GM10847 (cell line): Measurements from ENCODE around the gene CLPTM1L.

ENCODE experiments used
- POLR2A ChIP-seq: IDR thresholded peaks from 2 replicates; pipeline ENCODE4 v1.6.1; 2011; ENCODE audit not compliant: insufficient read length; ENCODE audit errors: extremely low read depth

The CLPTM1L gene

GRCh38 chr5:1374030-1374678 lies 29.3 kb upstream of the CLPTM1L start:
- TF ChIP-seq POLR2A: no peak

DNA sequence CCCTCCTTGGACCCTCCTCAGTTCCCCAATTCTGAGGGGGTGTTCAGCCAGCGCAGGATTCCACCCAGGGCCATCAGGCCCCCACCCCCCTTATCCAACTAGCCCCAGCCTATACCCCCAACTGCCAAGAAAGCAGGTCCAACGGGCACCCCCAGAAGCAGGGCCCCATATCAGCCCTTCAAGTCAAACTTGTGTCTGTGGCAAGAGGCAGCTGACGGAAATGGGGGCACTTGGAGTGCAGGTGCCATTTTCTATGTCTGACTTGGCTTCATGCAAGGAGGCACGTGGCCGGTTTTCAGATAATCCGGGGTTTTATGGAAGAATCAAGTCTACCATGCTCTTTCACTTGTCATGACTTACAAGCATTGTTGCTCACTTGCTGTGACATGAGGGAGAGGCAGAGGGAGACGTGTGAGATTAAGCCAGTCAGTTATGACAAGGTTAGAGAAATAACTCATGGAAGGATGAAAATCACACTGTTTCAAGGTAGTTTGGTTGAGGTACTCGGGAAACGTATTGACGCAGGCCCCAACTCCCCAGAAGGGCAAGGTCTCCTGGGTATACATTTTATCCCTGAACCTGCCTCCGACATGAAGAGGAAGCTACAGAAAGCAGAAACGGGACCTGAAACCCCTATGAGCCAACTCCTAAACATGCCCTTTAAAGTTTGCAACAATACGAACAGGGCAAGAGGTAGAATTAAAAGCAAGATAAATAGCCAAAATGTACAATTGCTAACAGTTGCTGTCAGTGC lies 26.5 kb upstream of the CLPTM1L start:
- no peak for TF ChIP-seq POLR2A

- TF ChIP-seq POLR2A: no peak
Observed at GRCh38 chr5:1370006-1370405, 25.1 kb upstream of the CLPTM1L start.

- TF ChIP-seq POLR2A: no peak
Observed at GRCh38 chr5:1368756-1369155, 23.9 kb upstream of the CLPTM1L start.

DNA sequence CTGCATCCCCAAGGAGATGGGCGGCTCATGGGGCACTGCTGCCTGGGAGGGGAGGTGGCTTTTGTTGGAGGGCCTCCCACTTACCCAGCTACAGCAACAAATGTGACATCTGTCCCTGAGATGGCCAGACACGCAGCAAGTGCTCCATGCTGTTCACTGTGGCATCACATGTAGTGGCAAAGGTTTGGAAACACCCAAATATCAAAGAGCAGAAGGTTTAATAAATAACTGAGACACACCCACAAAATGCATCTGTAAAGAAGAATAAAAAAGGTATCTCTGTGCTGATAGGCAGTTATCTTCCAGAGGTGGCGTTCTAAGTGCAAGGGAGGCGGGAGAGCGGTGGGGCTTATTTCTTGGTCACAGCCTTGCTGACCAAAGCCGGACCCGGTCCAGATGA lies 23.3 kb upstream of the CLPTM1L start:
- no peak for TF ChIP-seq POLR2A

GRCh38 chr5:1367149-1367548 lies 22.2 kb upstream of the CLPTM1L start:
- no peak for TF ChIP-seq POLR2A

DNA sequence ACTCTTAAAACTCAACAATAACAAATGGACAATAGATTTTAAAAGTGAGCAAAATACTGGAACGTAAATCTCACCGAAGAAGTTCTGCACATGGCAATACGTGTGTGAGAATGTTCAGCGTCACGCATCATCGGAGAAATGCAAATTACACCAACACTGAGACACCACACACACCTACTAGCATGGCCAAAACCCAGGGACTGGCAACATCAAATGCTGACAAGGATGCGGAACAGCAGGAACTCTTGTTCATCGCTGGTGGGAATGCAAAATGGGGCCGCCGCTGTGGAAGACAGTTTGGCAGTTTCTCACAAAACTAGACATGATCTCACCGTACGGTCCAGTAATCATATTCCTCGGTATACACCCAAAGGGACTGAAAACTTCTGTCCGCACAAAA lies 21.6 kb upstream of the CLPTM1L start:
- TF ChIP-seq POLR2A: no peak

- TF ChIP-seq POLR2A: no peak
Observed at GRCh38 chr5:1364211-1364610, 19.3 kb upstream of the CLPTM1L start.

DNA sequence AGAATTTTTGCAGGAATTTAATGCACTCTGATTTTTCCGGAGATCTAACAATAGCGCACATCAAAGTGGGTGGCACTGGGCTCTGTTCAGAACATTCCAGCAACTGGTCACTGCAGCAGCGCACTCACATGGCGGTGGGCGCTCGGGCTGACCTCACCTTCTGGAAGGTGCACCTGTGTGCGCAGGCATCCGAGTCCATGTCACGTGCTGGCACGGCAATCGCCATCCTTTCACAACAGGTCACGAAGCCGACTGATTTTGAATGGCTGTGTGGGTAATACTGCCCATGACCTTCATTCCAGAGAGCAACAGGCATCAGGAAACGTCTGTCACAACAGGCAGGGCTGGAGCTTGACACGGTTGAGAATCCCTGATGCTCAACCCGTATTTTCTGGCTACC lies 18.7 kb upstream of the CLPTM1L start:
- TF ChIP-seq POLR2A: no peak

DNA sequence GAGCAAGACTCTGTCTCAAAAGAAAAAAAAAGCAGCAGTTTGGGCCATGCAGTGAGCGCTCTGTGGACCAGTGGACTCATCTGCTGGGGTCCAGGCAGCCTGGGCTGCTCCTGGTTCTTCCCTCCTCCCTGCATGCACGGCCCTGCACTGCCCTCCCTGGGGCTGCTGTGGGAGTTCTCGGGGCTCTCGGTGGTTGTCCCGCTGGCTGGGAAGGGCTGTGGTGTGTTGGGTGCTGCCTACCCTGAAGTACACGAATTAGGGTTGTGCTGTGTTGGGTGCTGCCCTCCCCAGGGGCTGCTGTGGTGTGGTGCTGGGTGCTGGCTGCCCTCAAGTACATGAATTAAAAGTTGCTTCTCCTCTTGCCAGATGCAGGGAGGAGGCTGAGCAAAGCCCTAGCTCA lies 18.3 kb upstream of the CLPTM1L start:
- TF ChIP-seq POLR2A: no peak

GRCh38 chr5:1362242-1363015 lies 17.5 kb upstream of the CLPTM1L start:
- TF ChIP-seq POLR2A: no peak

GRCh38 chr5:1360861-1361260 lies 16.0 kb upstream of the CLPTM1L start:
- no peak for TF ChIP-seq POLR2A

- TF ChIP-seq POLR2A: no peak
Observed at GRCh38 chr5:1359713-1360112, 14.8 kb upstream of the CLPTM1L start.

DNA sequence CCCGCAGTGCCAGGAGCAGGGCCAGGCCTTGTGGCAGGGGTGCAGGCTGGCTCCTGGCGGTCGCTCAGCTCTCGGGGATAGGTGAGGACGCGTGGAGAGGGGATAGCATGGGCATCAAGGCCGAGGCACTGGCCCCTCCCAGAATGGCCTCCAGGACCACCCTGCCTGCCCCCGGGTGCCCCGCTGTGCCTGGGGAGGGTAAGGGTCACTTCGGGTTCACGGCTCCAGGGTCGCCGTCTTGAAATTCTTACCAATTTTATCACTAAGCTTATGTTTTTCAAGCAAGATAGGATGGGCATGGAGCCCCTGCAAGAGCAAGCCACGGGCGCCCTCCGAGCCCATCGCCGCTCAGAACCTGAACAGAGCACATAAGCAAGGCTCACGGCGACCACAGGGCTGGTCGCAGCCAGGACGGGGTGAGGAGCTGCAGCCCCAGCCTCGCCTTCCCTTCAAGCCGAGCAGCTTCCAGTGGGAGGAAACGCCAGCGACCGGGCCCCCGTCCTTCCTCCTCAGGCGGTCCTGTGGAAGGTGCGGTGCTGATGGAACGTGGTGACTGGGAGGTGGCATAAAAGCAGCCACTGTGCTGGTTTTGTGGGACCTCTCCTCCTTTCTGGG lies 14.2 kb upstream of the CLPTM1L start:
- no peak for TF ChIP-seq POLR2A

DNA sequence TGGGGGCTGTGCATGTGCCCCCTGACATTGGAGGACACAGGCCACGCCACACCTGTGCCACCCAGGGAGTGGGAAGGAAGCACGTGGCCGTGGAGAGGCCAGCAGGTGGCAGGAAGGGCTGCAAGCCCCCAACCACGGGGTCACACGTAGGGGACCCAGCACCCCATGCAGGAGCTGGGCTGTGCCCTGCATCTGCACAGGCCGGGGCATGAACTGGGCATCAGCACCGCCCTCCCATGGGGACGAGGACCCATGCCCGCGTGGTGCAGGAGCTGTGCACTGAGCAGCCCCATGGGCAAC lies 13.8 kb upstream of the CLPTM1L start:
- TF ChIP-seq POLR2A: no peak
